Testis (tissue), 2 donors: ENCODE measurements around the gene TLN1.

Source experiments
- CTCF ChIP-seq, 3 experiments: fragments of 450-650 bp in 2 of 3; fragments of 200-600 bp in 1 of 3; sonication (generic) in 1 of 3; IDR thresholded peaks; one replicate each; pipeline ENCODE4 v1.5.1; 2016 to 2019; ENCODE audit warnings: antibody characterized with exemption in 3 of 3, mild to moderate bottlenecking in 2 of 3, moderate library complexity in 1 of 3
- POLR2A ChIP-seq: fragments of 450-650 bp; IDR thresholded peaks from one replicate; pipeline ENCODE4 v1.6.1; 2017; ENCODE audit warnings: antibody characterized with exemption, mild to moderate bottlenecking, moderate library complexity

- TF ChIP-seq POLR2A: no peak
- TF ChIP-seq CTCF (IDR thresholded peaks at IDR 0.05): no peak
Measured at GRCh38 chr9:35680331-35681105, 51.5 kb downstream of the TLN1 start.
